Tibial nerve (tissue), 4 donors: ENCODE data around the gene DUSP7. TPM values are rescaled to one million over a fixed set of nuclear protein-coding genes. Genes with fewer than 3 reads are reported as not detected.

Experiments used
- DNase-seq, 2 donors: peaks; one replicate each; pipeline ENCODE4 v3.0.0-alpha.2; 2019; ENCODE audit warnings: low spot score in 2 of 2
- H3K27ac ChIP-seq, 4 donors: fragments of 200-600 bp; sonication (generic) in 3 of 4; one replicate each; pipeline ENCODE4 v1.5.1; 2017 to 2019; ENCODE audit warnings: mild to moderate bottlenecking in 1 of 4
- H3K27me3 ChIP-seq, 2 donors: fragments of 200-600 bp; sonication (generic) in 1 of 2; one replicate each; pipeline versions ENCODE4 v1.5.1 to v1.6.0; 2017 to 2019
- H3K36me3 ChIP-seq, 3 donors: fragments of 200-600 bp; sonication (generic); one replicate each; pipeline ENCODE4 v1.5.1; 2018 to 2019
- H3K4me1 ChIP-seq, 4 donors: fragments of 200-600 bp; sonication (generic) in 3 of 4; one replicate each; pipeline ENCODE4 v1.5.1; 2017 to 2019
- H3K4me3 ChIP-seq, 4 donors: fragments of 200-600 bp; sonication (generic) in 3 of 4; one replicate each; pipeline ENCODE4 v1.5.1; 2017 to 2019; ENCODE audit warnings: mild to moderate bottlenecking in 1 of 4, moderate library complexity in 1 of 4
- H3K9me3 ChIP-seq, 4 donors: fragments of 200-600 bp; sonication (generic) in 3 of 4; one replicate each; pipeline ENCODE4 v1.5.1; 2017 to 2019
- CTCF ChIP-seq, 5 experiments: fragments of 200-600 bp in 3 of 5; fragments of 450-650 bp in 2 of 5; sonication (generic) in 3 of 5; IDR thresholded peaks; one replicate each; pipeline ENCODE4 v1.5.1; 2016 to 2019; ENCODE audit warnings: antibody characterized with exemption in 5 of 5, mild to moderate bottlenecking in 3 of 5, moderate library complexity in 2 of 5
- EP300 ChIP-seq, 2 donors: sonication (generic); formaldehyde crosslinking; IDR thresholded peaks; one replicate each; pipeline ENCODE4 v1.6.1; 2017; ENCODE audit warnings: antibody characterized with exemption in 2 of 2, mild to moderate bottlenecking in 1 of 2
- POLR2A ChIP-seq, 2 donors: fragments of 450-650 bp; IDR thresholded peaks; one replicate each; pipeline ENCODE4 v1.6.1; 2017; ENCODE audit warnings: antibody characterized with exemption in 2 of 2, mild to moderate bottlenecking in 2 of 2, moderate library complexity in 2 of 2
- WGBS, 2 donors: methylation state at CpG; one replicate each; pipeline ENCODE4 v1.1.5; 2018; 5-methylcytosine and 5-hydroxymethylcytosine counted together
- total RNA-seq, 4 donors: library from RNA; depleted of rRNA; stranded (reverse); fragments of >200 nt; gene quantifications; one replicate each; pipeline ENCODE4 v1.1.0, GENCODE V29; 2016

Gene DUSP7
- total RNA-seq, 4 donors from 2014 or later, result 8.1 to 15.0 (median 11.5) TPM

GRCh38 chr3:52097851-52098507 is 41.6 kb upstream of the DUSP7 start:
- H3K9me3 ChIP-seq, result peaks cover 0 to 12% (median 0%) of the 10 kb centered on the region in 4 donors
- H3K4me1 ChIP-seq, result no peaks in the 10 kb centered on the region
- H3K4me3 ChIP-seq, result no peak overlapping the region
- DNase-seq, result no peak
- no peaks in the 10 kb centered on the region for H3K27me3 ChIP-seq
- no peak overlapping the region for H3K27ac ChIP-seq
- peaks cover 0 to 6% (median 0%) of the 10 kb centered on the region in 3 donors for H3K36me3 ChIP-seq
- 80 to 97% methylated on average over 2 of the region's 2 CpGs for WGBS, 2 donors
- TF ChIP-seq POLR2A (IDR thresholded peaks at IDR 0.05) (no peak), EP300 (IDR thresholded peaks at IDR 0.05) (no peak)

GRCh38 chr3:52095990-52096775 is 39.8 kb upstream of the DUSP7 start:
- no peak overlapping the region for H3K4me3 ChIP-seq
- H3K27me3 ChIP-seq, result no peaks in the 10 kb centered on the region
- H3K27ac ChIP-seq, result no peak overlapping the region
- H3K4me1 ChIP-seq, result peaks cover 0 to 13% (median 3%) of the 10 kb centered on the region in 4 donors
- peaks cover 0 to 7% (median 0%) of the 10 kb centered on the region in 4 donors for H3K9me3 ChIP-seq
- TF ChIP-seq CTCF (IDR thresholded peaks at IDR 0.05), result no peak
- no peak for TF ChIP-seq EP300 (IDR thresholded peaks at IDR 0.05)
- no peak for TF ChIP-seq POLR2A (IDR thresholded peaks at IDR 0.05)
- peaks cover 0 to 6% (median 0%) of the 10 kb centered on the region in 3 donors for H3K36me3 ChIP-seq
- no peak for DNase-seq
- 94 to 96% methylated on average over 8 of the region's 8 CpGs for WGBS, 2 donors

- WGBS, 2 donors, result 96 to 97% methylated on average over 11 of the region's 11 CpGs
- Histone ChIP-seq H3K27me3 (no peaks in the 10 kb centered on the region), H3K4me1 (peaks cover 0 to 27% (median 12%) of the 10 kb centered on the region in 4 donors), H3K27ac (no peak overlapping the region), H3K4me3 (no peak overlapping the region), H3K36me3 (peaks cover 0 to 6% (median 0%) of the 10 kb centered on the region in 3 donors), H3K9me3 (no peaks in the 10 kb centered on the region)
- DNase-seq, result no peak
- TF ChIP-seq CTCF (IDR thresholded peaks at IDR 0.05) (no peak), EP300 (IDR thresholded peaks at IDR 0.05) (no peak), POLR2A (IDR thresholded peaks at IDR 0.05) (no peak)
These were observed 38.5 kb upstream of the DUSP7 start for GRCh38 chr3:52094571-52095485.

DNA sequence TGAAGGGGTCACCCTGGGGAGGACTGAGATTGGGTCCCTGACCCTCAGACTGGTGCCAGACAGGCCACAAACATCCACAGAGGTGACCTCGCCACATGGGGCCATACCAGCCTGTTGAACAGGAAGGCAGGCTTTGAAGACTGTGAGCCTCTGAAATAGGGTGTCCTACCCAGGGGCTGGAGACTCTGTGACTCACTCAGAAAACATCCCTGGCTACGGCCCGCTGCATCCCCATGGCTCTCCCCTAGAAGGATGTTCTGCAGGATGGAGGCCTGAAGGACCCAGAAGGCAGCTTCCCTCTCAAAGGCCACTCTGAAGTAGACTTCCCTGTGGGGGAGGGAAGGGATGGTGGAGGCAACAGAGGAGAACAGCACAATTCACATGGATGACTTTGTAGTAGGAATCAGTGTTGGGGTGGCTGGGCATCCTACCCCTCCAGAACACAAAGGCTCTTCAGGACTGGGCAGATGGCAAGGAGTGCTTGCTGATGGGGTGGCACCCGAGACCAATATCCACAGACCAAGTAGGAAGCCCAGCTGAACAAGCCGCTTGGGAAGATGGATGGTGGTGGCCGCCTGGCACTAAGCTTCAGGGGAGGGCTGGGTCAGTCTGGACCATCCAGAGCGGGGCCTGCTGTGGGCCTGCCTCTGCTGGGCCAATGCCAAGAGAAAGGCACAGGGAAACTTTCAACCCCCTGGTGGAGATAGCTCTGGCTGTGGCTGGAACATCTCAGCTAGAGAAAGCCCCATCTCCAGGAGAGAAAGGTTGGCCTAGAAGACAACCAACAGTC is 37.6 kb upstream of the DUSP7 start:
- no peak overlapping the region for H3K4me3 ChIP-seq
- 78 to 88% methylated on average over 6 to 7 of the region's 7 CpGs for WGBS, 2 donors
- H3K36me3 ChIP-seq, result peaks cover 0 to 6% (median 0%) of the 10 kb centered on the region in 3 donors
- H3K4me1 ChIP-seq, result peaks cover 0 to 36% (median 21%) of the 10 kb centered on the region in 4 donors
- DNase-seq, result no peak
- no peak overlapping the region for H3K27ac ChIP-seq
- TF ChIP-seq CTCF (IDR thresholded peaks at IDR 0.05) (no peak), EP300 (IDR thresholded peaks at IDR 0.05) (no peak), POLR2A (IDR thresholded peaks at IDR 0.05) (no peak)
- H3K9me3 ChIP-seq, result no peaks in the 10 kb centered on the region
- no peaks in the 10 kb centered on the region for H3K27me3 ChIP-seq

DNA sequence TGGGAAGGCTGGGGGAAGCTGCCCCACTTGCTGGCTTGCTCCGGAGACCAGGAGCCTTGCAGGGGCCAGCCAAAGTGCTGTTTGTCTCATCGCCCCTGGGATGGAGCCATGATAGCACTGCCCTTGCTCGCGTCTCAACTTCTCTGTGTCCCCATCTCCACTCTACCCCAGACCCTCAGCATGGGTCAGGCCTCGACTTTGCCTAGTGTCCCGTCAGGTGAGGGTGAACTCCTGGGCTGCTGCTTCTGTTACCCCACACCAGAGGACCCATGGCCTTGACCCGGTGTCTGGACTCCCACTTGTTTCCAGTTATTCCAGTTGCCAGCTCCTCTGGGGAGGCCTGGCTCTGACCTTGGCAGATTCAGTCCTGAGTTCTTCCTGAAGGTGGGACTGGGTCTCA is 36.5 kb upstream of the DUSP7 start:
- DNase-seq, result no peak
- Histone ChIP-seq H3K4me3 (no peak overlapping the region), H3K27ac (no peak overlapping the region), H3K9me3 (no peaks in the 10 kb centered on the region), H3K27me3 (no peaks in the 10 kb centered on the region), H3K4me1 (peaks cover 0 to 46% (median 26%) of the 10 kb centered on the region in 4 donors), H3K36me3 (peaks cover 0 to 6% (median 0%) of the 10 kb centered on the region in 3 donors)
- TF ChIP-seq POLR2A (IDR thresholded peaks at IDR 0.05) (no peak), CTCF (IDR thresholded peaks at IDR 0.05) (no peak), EP300 (IDR thresholded peaks at IDR 0.05) (no peak)
- 79 to 86% methylated on average over 7 of the region's 7 CpGs for WGBS, 2 donors
